GM13977 (cell line): ENCODE results near the gene TMEM38B.

ENCODE experiments used
- DNase-seq: peaks from one replicate; pipeline ENCODE4 v3.0.0; 2012; ENCODE audit warnings: low spot score
- CTCF ChIP-seq: IDR thresholded peaks from 2 replicates; pipeline ENCODE4 v1.5.1; 2012; ENCODE audit warnings: mild to moderate bottlenecking, control low read depth; ENCODE audit not compliant: insufficient read depth; ENCODE audit errors: extremely low read depth, missing control alignments
- in situ Hi-C: fragments of 300-500 bp; cut with MboI; formaldehyde crosslinking; loops from one replicate; pipeline ENCODE4 v1.12.0; 2022; ENCODE audit warnings: low sequenced_read_pairs, low pct_unique_long_range_greater_than_20kb, mixed read lengths, inconsistent platforms; ENCODE audit not compliant: unreplicated experiment

TMEM38B gene

GRCh38 chr9:105816202-105816744 lies 121.9 kb downstream of the TMEM38B start:
- DNase-seq = no peak
- TF ChIP-seq CTCF = no peak
- in situ Hi-C loops = no loop called here

- in situ Hi-C loops = no loop called here
- no peak for TF ChIP-seq CTCF
- no peak for DNase-seq
Observed at GRCh38 chr9:105816981-105817380, 122.6 kb downstream of the TMEM38B start.

GRCh38 chr9:105818903-105819302 lies 124.6 kb downstream of the TMEM38B start:
- no peak for DNase-seq
- no peak for TF ChIP-seq CTCF
- in situ Hi-C loops = no loop called here

GRCh38 chr9:105822814-105823213 lies 128.5 kb downstream of the TMEM38B start:
- in situ Hi-C loops = no loop called here
- DNase-seq = no peak
- no peak for TF ChIP-seq CTCF
